Measurements from ENCODE around the gene SDF4. TPM values are rescaled to one million over a fixed set of nuclear protein-coding genes. Genes with fewer than 3 reads are reported as not detected.

The SDF4 gene
- total RNA-seq, 1 donor from 2014 or later: 175 TPM

DNA sequence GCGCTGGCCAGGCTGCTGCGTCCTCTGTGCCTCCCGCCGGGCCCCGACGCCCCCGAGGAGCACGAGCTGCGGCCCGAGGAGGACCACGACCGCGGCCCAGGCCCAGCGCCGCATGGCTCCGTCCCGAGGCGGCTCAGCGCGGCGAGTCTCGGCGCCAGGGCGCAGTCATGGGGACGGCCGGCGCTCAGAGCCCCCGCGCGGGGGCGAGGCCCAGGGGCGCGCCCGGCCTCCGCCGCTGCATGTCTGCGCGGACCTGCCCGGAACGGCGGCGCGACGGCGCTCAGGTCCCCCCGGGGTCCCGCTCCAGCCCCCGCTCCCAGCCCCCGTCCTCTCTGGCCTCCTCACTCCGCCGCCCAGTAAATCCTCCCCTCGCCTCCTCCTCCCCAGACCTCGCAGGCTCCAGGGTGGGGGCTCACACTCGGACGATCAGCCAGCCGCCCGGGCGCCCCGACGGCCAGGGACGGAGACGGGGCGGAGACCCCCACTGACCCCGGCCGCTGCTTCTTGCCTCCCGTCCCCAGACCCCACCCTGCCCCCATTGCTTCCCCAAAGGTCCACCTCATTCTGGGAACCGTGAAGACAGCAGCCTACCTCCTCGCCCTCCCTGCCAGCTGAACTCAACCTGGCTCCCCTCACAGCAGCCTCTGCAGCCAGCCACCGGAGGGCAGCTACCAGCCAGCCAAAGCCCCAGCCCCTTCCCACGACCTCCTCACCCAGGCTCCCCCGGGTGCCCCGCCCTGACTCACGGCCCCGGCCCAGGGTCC lies 15.0 kb upstream of the SDF4 start, which contains the start of gene C1QTNF12:
Gene C1QTNF12 (minus strand): TSS at position 146 of the 764 bp plus-strand sequence. CDS start 32 bp downstream, at position 114.
- Histone ChIP-seq H2AFZ (ENCODE audit: low read depth, low read length) (no peak within 1 kb of the TSS), H3K4me3 (ENCODE audit: insufficient read depth, low read depth, low read length) (no peak within 1 kb of the TSS), H3K79me2 (ENCODE audit: insufficient read depth, low read length) (no peaks in the 10 kb centered on the region), H3K27ac (ENCODE audit: low read depth, low read length) (no peak within 1 kb of the TSS), H4K20me1 (ENCODE audit: insufficient read depth, low read length) (peaks cover 6% of the 10 kb centered on the region), H3K9ac (ENCODE audit: low read length) (no peak within 1 kb of the TSS), H3K36me3 (ENCODE audit: insufficient read depth, low read length) (no peaks in the 10 kb centered on the region), H3K27me3 (ENCODE audit: insufficient read depth, low read length) (peaks cover 3% of the 10 kb centered on the region), H3K4me2 (ENCODE audit: low read length) (peak within 1 kb of the TSS; percentile 55), H3K4me1 (ENCODE audit: insufficient read depth, low read length) (no peaks in the 10 kb centered on the region), H3K9me3 (ENCODE audit: insufficient read depth, low read depth, low read length) (no peaks in the 10 kb centered on the region)
- no peak for DNase-seq (ENCODE audit: low read depth)
- H3K4me3 Mint-ChIP-seq (ENCODE audit: unreplicated experiment): no peak within 1 kb of the TSS
- H3K27me3 Mint-ChIP-seq (ENCODE audit: low read depth, unreplicated experiment): no peaks in the 10 kb centered on the region
- FAIRE-seq: no peak
- H3K9me3 Mint-ChIP-seq (ENCODE audit: unreplicated experiment): no peaks in the 10 kb centered on the region
- TF ChIP-seq EZH2 (IDR thresholded peaks at IDR 0.05; ENCODE audit: insufficient read depth, low read length): peak; percentile 64
- TF ChIP-seq, protein P1, sequence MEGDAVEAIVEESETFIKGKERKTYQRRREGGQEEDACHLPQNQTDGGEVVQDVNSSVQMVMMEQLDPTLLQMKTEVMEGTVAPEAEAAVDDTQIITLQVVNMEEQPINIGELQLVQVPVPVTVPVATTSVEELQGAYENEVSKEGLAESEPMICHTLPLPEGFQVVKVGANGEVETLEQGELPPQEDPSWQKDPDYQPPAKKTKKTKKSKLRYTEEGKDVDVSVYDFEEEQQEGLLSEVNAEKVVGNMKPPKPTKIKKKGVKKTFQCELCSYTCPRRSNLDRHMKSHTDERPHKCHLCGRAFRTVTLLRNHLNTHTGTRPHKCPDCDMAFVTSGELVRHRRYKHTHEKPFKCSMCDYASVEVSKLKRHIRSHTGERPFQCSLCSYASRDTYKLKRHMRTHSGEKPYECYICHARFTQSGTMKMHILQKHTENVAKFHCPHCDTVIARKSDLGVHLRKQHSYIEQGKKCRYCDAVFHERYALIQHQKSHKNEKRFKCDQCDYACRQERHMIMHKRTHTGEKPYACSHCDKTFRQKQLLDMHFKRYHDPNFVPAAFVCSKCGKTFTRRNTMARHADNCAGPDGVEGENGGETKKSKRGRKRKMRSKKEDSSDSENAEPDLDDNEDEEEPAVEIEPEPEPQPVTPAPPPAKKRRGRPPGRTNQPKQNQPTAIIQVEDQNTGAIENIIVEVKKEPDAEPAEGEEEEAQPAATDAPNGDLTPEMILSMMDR (IDR thresholded peaks at IDR 0.05; ENCODE audit: insufficient read depth, low read depth, low read length): no peak
- no peak within 1 kb of the TSS for H3K27ac Mint-ChIP-seq (ENCODE audit: unreplicated experiment)
- peaks cover 3% of the 10 kb centered on the region for H3K4me1 Mint-ChIP-seq (ENCODE audit: low read depth, unreplicated experiment)
- H3K36me3 Mint-ChIP-seq (ENCODE audit: low read depth, unreplicated experiment): peaks cover 2% of the 10 kb centered on the region

DNA sequence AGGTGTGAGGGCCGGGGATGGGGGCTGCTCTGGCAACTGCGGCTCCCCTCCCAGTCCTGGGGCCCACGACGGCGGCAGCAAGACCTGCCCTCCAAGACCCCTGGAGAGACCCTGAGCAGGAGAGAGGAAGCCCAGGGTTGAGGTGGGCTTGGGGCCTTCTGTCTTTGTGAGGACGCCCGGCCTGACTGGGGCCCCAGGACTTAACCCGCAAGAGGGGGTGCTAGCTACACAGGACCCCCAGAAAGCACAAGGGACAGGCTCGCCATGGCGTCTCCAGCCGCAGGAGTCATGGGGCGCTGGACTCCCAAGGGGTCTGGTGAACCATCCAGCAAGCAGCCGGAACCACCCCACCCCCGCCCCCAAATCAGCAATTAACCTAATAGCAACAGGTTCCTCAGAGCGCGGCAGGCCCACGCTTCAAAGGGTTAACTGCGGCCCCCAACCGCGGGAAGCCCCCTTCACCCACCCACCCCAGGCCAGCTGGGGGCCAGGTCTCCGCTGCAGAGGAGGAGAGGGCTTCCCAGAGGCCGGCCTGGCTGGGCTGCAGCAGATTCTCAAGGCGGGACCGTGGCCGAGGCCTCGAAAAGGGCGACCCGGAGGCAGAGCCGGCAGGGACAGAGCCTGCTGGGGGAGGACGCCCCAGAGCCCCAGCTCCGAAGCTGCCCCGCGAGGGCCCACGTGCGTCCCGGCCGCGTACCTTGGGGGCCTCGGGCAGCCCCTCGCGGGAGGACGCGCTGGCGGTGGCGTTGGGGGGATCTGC lies 14.2 kb upstream of the SDF4 start:
- Mint-ChIP-seq H3K36me3 (ENCODE audit: low read depth, unreplicated experiment) (peaks cover under 1% of the 10 kb centered on the region), H3K9me3 (ENCODE audit: unreplicated experiment) (no peaks in the 10 kb centered on the region), H3K27me3 (ENCODE audit: low read depth, unreplicated experiment) (no peaks in the 10 kb centered on the region), H3K27ac (ENCODE audit: unreplicated experiment) (no peak overlapping the region), H3K4me1 (ENCODE audit: low read depth, unreplicated experiment) (peaks cover 3% of the 10 kb centered on the region), H3K4me3 (ENCODE audit: unreplicated experiment) (no peak overlapping the region)
- H3K27me3 ChIP-seq (ENCODE audit: insufficient read depth, low read length): peaks cover 3% of the 10 kb centered on the region
- no peak overlapping the region for H3K27ac ChIP-seq (ENCODE audit: low read depth, low read length)
- no peaks in the 10 kb centered on the region for H3K4me1 ChIP-seq (ENCODE audit: insufficient read depth, low read length)
- H3K9ac ChIP-seq (ENCODE audit: low read length): no peak overlapping the region
- H2AFZ ChIP-seq (ENCODE audit: low read depth, low read length): no peak overlapping the region
- no peak for DNase-seq (ENCODE audit: low read depth)
- FAIRE-seq: no peak
- no peaks in the 10 kb centered on the region for H3K79me2 ChIP-seq (ENCODE audit: insufficient read depth, low read length)
- no peak for TF ChIP-seq EZH2 (IDR thresholded peaks at IDR 0.05; ENCODE audit: insufficient read depth, low read length)
- TF ChIP-seq, protein P1 (IDR thresholded peaks at IDR 0.05; ENCODE audit: insufficient read depth, low read depth, low read length): no peak
- H3K4me2 ChIP-seq (ENCODE audit: low read length): peak overlapping the region; percentile 55
- H3K36me3 ChIP-seq (ENCODE audit: insufficient read depth, low read length): no peaks in the 10 kb centered on the region
- H4K20me1 ChIP-seq (ENCODE audit: insufficient read depth, low read length): peaks cover 6% of the 10 kb centered on the region
- H3K9me3 ChIP-seq (ENCODE audit: insufficient read depth, low read depth, low read length): no peaks in the 10 kb centered on the region
- no peak overlapping the region for H3K4me3 ChIP-seq (ENCODE audit: insufficient read depth, low read depth, low read length)

Measured in astrocyte (in vitro differentiated cells and primary cell).